Astrocyte (in vitro differentiated cells and primary cell): ENCODE measurements around the gene CCL28.

ENCODE experiments used
- EZH2 ChIP-seq: IDR thresholded peaks from 2 replicates; pipeline ENCODE4 v1.6.1; 2012; ENCODE audit warnings: mild to moderate bottlenecking, low read length, inconsistent platforms; ENCODE audit not compliant: insufficient read depth
- TF ChIP-seq, protein P1 (sequence below): IDR thresholded peaks from 2 replicates; pipeline ENCODE4 v1.5.1; 2011; ENCODE audit warnings: low read depth, mild to moderate bottlenecking, inconsistent platforms, low read length, moderate library complexity; ENCODE audit not compliant: insufficient read depth

- TF ChIP-seq, protein P1, sequence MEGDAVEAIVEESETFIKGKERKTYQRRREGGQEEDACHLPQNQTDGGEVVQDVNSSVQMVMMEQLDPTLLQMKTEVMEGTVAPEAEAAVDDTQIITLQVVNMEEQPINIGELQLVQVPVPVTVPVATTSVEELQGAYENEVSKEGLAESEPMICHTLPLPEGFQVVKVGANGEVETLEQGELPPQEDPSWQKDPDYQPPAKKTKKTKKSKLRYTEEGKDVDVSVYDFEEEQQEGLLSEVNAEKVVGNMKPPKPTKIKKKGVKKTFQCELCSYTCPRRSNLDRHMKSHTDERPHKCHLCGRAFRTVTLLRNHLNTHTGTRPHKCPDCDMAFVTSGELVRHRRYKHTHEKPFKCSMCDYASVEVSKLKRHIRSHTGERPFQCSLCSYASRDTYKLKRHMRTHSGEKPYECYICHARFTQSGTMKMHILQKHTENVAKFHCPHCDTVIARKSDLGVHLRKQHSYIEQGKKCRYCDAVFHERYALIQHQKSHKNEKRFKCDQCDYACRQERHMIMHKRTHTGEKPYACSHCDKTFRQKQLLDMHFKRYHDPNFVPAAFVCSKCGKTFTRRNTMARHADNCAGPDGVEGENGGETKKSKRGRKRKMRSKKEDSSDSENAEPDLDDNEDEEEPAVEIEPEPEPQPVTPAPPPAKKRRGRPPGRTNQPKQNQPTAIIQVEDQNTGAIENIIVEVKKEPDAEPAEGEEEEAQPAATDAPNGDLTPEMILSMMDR, result no peak
- no peak for TF ChIP-seq EZH2
These were observed 6.4 kb upstream of the CCL28 start for GRCh38 chr5:43418561-43418960.
